GM11168 (cell line): ENCODE measurements around the gene ZNRD2.

Experiments used
- in situ Hi-C: fragments of 300-500 bp; cut with MboI; formaldehyde crosslinking; loops from one replicate; pipeline ENCODE4 v1.12.0; 2022; ENCODE audit warnings: low sequenced_read_pairs; ENCODE audit not compliant: unreplicated experiment

ZNRD2 gene

DNA sequence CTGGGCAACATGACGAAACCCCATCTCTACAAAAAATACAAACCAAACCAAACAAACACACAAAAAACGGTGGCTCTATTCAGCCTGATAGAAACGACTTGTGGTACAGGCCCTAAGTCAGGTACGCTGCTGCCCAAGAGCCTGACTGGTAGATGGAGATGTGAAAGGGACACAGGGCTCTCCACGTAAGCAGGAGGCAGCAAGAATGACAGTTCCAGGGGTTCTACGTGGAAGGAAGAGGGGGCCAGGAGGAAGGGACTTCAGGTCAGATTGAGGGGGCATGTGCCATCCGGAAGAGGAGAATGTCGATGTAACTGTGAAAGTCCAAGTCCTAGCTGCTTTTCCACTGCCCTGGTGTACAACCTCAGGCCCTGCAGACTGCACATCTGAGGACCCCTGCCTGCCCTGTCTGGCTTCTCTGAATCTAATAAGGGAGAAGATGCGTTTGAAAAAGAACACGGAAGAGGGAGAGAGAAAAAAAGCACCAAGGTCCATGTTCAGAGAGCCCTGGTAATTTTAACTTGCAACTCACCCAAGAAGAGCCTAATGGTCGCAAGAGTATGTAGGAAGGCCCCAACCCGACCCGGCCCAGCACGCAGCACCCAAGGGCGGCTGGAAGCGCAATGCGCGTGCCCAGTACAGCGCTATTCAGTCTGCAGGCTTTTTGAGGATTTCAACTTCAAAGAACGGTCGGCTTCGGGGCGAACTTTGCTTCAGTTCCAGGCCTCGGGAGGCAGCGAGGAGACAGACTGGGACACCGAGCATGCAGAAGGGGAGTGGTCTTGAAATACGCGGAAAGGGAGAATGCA lies 909 bp upstream of the ZNRD2 start:
- in situ Hi-C loops = no loop called here

DNA sequence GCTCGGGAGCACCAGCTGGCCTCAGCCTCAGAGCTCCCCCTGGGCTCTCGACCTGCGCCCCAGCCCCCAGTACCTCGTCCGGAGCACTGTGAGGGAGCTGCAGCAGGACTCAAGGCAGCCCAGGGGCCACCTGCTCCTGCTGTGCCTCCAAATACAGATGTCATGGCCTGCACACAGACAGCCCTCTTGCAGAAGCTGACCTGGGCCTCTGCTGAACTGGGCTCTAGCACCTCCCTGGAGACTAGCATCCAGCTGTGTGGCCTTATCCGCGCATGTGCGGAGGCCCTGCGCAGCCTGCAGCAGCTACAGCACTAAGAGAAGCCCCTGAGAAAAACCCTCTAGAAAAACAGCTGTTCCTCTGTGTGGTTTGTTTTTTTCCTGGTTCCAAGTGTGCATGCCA lies 1.1 kb downstream of the ZNRD2 start:
- in situ Hi-C loops = no loop called here

DNA sequence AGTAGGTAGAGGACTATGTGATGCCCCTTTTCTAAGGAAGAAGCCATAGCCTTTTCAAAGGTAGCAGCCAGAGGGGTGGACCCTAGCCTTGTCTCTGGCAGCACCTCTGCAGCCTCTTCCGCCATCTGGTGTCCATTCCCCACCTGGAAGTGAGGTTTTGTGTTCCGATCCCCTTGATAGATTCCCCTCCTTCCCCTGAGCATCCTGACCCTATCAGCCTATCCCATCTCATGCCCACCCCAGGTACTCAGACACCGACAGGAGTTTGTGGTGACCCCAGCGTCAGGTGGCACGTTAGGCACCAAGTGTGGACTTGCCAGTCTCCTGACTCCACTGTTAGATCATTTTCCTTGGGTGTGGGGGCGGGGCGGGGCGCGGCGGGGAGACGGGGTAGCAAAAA lies 1.7 kb downstream of the ZNRD2 start:
- in situ Hi-C loops = no loop called here

- in situ Hi-C loops = no loop called here
Measured at GRCh38 chr11:65572356-65573051, 2.2 kb downstream of the ZNRD2 start, which contains the start of gene FAM89B. Gene FAM89B, plus strand, starts transcription at chr11:65572538. Its CDS starts 132 bp downstream, at chr11:65572670.

DNA sequence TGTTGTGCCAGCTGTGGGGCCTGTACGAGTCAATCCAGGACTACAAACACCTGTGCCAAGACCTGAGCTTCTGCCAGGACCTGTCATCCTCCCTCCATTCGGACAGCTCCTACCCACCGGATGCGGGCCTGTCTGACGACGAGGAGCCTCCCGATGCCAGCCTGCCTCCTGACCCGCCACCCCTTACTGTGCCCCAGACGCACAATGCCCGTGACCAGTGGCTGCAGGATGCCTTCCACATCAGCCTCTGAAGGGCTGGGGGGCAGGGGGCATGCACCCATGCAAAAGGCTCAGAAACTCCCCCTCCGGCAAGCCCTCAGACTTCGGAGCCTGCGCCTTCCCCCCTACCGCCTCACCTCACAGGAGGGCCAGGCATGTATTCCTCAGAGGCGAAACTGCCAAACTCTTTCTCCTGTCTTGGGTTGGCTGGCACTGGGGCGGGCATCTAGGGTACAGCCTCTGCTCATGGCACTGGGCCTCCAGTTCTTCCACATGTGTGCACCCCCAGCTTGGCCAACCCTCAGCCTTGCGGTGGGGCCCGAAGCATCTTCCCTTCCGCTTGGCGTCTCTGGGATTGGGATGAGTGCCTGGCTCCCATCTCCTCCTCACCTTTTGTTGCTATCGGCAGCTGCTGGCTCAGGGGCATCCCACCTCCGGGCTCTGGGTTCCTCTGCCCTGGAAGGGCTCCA lies 3.3 kb downstream of the ZNRD2 start:
- in situ Hi-C loops = no loop called here

GRCh38 chr11:65574109-65574810 lies 4.0 kb downstream of the ZNRD2 start:
- in situ Hi-C loops = no loop called here

GRCh38 chr11:65574811-65575567 lies 4.7 kb downstream of the ZNRD2 start:
- in situ Hi-C loops = no loop called here

DNA sequence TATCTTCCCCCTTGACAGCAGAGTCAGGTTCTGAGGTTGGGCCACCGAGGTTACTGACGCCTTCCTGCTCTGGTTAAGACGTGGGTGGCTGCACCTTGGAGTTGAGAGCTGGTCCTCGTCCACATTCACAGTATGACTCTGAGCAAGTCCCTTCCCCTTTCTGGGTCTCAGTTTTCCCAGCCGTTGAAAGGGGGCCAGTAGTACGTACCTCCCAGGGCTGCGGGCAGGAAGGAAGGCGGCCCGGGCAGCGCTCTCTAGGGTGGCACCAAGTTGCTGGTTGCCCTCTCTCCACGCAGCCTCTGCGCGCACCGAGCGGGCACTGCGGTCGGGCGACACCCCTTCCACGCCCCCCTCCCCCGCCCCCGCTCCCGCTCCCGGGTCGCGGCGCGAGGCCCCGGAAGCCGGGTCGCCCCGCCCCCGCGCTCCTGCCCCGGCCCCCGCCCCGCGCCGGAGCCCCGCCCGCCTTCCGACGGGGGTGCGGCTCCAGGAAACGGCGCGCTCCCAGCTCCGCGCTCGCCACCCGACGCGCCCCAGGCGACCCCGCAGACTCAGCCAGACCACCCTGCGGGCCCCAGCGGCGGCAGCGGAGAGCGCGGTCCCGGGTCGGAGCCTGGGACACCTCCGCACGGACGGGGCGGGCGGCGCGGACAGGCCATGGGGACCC lies 5.4 kb downstream of the ZNRD2 start, which contains the start of gene EHBP1L1:
EHBP1L1 (plus strand) TSS at position 486 of the 664 bp plus-strand sequence. CDS start 250 bp downstream, outside the sequence.
- in situ Hi-C loops = no loop called here

GRCh38 chr11:65576232-65576866 lies 6.1 kb downstream of the ZNRD2 start:
- in situ Hi-C loops = no loop called here

- in situ Hi-C loops = no loop called here
Measured at GRCh38 chr11:65576867-65577755, 6.8 kb downstream of the ZNRD2 start.

DNA sequence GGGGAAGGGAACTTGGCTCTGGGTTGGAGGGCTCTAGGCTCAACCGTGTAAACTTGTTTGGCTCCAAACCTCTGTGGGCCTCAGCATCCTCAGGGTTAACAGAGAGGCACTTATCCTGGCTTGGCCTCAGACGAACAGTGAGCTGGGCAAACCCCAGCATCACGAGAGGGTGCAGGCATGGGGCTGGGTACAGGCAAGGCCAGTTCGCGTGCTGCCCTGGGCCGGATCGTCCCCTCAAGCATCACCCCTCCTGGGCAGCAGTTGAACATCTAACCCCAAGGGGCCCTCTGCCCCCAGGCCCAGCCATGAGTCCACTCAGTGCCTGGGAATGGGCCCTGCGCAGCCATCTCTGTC lies 7.5 kb downstream of the ZNRD2 start:
- in situ Hi-C loops = no loop called here

- in situ Hi-C loops = no loop called here
Measured at GRCh38 chr11:65578134-65578533, 7.9 kb downstream of the ZNRD2 start.

DNA sequence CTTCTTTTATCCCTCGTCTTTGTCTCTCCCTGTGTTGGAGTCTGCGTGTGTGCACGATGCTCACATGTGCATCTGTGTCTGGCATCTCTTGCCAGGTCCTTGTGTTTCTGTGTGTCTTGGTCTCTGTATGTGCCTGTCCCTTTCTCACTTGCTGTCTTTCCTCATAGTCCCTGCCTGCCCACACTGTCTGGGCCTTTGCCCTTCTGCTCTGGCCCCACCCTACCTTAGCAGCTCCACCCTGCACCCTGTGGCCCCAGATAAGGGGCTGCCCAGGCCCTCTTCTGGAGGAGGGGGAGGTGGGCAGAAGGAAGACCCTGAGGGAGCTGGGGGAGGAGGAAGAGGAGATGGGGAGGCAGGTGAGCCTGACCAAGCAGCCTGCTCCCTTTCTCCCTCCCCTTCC lies 8.4 kb downstream of the ZNRD2 start:
- in situ Hi-C loops = no loop called here

DNA sequence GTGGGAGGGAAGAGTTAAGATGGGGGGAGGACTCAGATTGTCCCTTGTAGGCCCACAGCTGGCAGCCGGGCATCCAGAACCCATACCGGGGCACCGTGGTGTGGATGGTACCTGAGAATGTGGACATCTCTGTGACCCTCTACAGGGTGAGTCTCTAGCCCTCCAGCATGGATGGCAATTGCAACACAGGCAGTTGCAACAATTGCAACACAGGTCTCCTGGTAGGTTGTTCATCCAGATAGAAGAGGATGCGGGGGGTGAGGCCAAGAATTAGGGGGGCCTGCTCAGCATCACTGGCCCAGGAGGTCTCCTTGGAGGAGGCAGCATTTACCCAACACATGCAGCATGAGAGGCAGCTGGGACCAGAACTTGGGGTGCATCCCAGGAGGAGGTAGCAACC lies 9.0 kb downstream of the ZNRD2 start:
- in situ Hi-C loops = no loop called here

DNA sequence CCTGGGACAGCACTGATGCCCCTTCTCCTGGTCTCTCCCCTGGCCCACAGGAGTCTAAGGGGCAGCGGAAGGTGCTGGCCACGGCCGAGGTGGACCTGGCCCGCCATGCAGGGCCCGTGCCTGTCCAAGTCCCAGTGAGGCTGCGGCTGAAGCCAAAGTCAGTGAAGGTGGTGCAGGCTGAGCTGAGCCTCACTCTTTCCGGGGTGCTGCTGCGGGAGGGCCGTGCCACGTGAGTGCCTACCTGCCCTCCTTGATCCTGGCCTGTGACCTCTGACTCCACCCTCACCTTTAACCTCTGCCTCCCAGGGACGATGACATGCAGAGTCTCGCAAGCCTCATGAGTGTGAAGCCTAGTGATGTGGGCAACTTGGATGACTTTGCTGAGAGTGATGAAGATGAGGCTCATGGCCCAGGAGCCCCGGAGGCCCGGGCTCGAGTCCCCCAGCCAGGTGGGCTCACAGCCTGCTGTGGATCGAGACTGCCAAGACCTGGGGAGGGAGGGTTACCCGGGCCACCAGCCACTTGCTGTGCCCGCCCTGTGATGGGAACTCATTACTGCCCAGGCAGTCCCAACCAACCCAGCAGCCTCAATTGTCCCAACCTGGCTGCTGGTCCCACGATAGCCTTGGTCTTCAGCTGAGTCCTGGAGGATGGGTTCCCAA lies 9.9 kb downstream of the ZNRD2 start:
- in situ Hi-C loops = no loop called here

DNA sequence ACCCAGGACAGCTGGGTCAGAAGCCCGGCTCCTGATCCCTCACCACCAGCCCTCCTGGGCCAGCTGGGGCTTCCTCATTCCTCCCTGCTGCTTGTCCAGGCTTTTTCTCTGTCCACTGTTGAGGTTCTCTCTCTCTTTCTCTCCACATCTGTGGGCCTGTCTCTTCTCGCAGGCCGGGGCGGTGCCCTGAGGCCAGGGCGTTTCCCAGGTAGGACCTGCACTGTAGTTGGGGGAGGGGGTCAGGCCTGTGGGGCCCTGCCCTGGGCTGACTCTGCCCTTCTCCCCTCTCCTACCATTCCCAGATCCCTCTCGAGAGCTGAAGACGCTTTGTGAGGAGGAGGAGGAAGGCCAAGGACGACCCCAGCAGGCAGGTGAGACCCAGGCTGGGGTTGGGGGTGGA lies 10.5 kb downstream of the ZNRD2 start:
- in situ Hi-C loops = no loop called here

DNA sequence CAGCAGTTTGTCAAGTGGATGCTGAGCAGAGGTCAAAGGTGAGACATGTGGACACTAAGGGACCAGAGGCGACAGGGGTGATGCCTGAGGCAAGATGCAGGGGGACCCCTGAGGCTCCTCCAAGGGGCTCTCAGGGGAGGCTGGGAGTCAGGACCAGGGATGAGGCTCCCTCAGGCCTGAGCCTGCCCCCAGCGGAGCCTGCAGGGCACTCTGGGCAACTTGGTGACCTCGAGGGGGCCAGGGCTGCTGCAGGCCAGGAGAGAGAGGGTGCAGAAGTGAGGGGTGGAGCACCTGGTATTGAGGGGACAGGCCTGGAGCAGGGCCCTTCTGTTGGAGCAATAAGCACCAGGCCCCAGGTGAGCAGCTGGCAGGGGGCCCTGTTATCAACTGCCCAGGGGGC lies 11.7 kb downstream of the ZNRD2 start:
- in situ Hi-C loops = no loop called here
